HepG2 (cell line): ENCODE data around the gene TAF6L. TPM values are rescaled to one million over a fixed set of nuclear protein-coding genes. Genes with fewer than 3 reads are reported as not detected.

Experiments
- BORCS8-MEF2B ChIP-seq: sonication (generic); formaldehyde crosslinking; IDR thresholded peaks from 2 replicates; pipeline ENCODE4 v1.8.0; 2022; ENCODE audit warnings: mild to moderate bottlenecking, missing genetic modification reagents
- CBX5 ChIP-seq: sonication (generic); formaldehyde crosslinking; IDR thresholded peaks from 2 replicates; pipeline ENCODE4 v1.4.0; 2020; ENCODE audit warnings: missing genetic modification reagents, borderline replicate concordance
- GTF3A ChIP-seq: sonication (generic); formaldehyde crosslinking; conservative IDR thresholded peaks from 2 replicates; pipeline ENCODE4 v1.4.0; 2020; ENCODE audit warnings: mild to moderate bottlenecking, missing genetic modification reagents
- HNRNPLL ChIP-seq: fragments of 200-400 bp; formaldehyde crosslinking; IDR thresholded peaks from 2 replicates; pipeline ENCODE4 v1.6.1; 2017; ENCODE audit warnings: mild to moderate bottlenecking, low read depth, low read length; ENCODE audit not compliant: poor library complexity, severe bottlenecking
- MEIS1 ChIP-seq: sonication (generic); formaldehyde crosslinking; IDR thresholded peaks from 2 replicates; pipeline ENCODE4 v1.9.0; 2021; ENCODE audit warnings: mild to moderate bottlenecking, missing genetic modification reagents, moderate library complexity, borderline replicate concordance
- NCOA5 ChIP-seq: sonication (generic); formaldehyde crosslinking; IDR thresholded peaks from 2 replicates; pipeline ENCODE4 v1.4.0; 2020; ENCODE audit warnings: missing genetic modification reagents
- PAF1 ChIP-seq: IDR thresholded peaks from 2 replicates; pipeline ENCODE4 v1.6.1; 2016; ENCODE audit warnings: missing genetic modification reagents, missing compliant biosample characterization
- PRPF4 ChIP-seq: fragments of 200-400 bp; formaldehyde crosslinking; IDR thresholded peaks from 2 replicates; pipeline ENCODE4 v1.6.1; 2016; ENCODE audit warnings: low read length, low read depth; ENCODE audit not compliant: poor library complexity, severe bottlenecking
- REL ChIP-seq: sonication (generic); formaldehyde crosslinking; conservative IDR thresholded peaks from 2 replicates; pipeline ENCODE4 v1.8.0; 2022; ENCODE audit warnings: mild to moderate bottlenecking, missing genetic modification reagents, moderate library complexity
- RNF219 ChIP-seq: sonication (generic); formaldehyde crosslinking; IDR thresholded peaks from 2 replicates; pipeline ENCODE4 v1.5.0; 2020; ENCODE audit warnings: mild to moderate bottlenecking, missing genetic modification reagents
- U2AF1 ChIP-seq: fragments of 200-400 bp; formaldehyde crosslinking; optimal IDR thresholded peaks from 2 replicates; pipeline ENCODE3; 2017; ENCODE audit warnings: mild to moderate bottlenecking, low read depth, low read length
- YY1 ChIP-seq: IDR thresholded peaks from 2 replicates; pipeline ENCODE4 v1.6.1; 2011; ENCODE audit warnings: low read length, low read depth, moderate library complexity, mild to moderate bottlenecking; ENCODE audit not compliant: insufficient read depth, insufficient replicate concordance
- ZNF317 ChIP-seq: sonication (generic); formaldehyde crosslinking; IDR thresholded peaks from 2 replicates; pipeline ENCODE4 v1.5.0; 2020; ENCODE audit warnings: mild to moderate bottlenecking, missing genetic modification reagents
- ZNF556 ChIP-seq: sonication (generic); formaldehyde crosslinking; IDR thresholded peaks from 2 replicates; pipeline ENCODE4 v1.4.0; 2020; ENCODE audit warnings: mild to moderate bottlenecking, missing genetic modification reagents, borderline replicate concordance
- polyA plus RNA-seq, 8 experiments: library from polyadenylated mRNA; depleted of rRNA in 3 of 8; stranded (reverse) in 7 of 8; unstranded in 1 of 8; fragments of >200 nt; fragmentation: Illumina TruSeq in 4 of 8; extraction: Trizol in 4 of 8; gene quantifications; 2 replicates each; pipeline versions ENCODE4 v1.2.1 to v1.2.3, GENCODE V29; 2011 to 2016; ENCODE audit warnings: low read depth in 4 of 8, missing spikeins in 1 of 8, mixed read lengths in 1 of 8; ENCODE audit not compliant: insufficient read depth in 1 of 8
- total RNA-seq, 5 experiments: library from RNA; depleted of rRNA; stranded (reverse); fragments of >200 nt; fragmentation: Illumina TruSeq; extraction: Trizol; gene quantifications; 2 replicates each; pipeline ENCODE4 v1.2.3, GENCODE V29; 2016; ENCODE audit warnings: low read depth in 1 of 5
- TF ChIP-seq, protein P1 (sequence below): sonication (generic); formaldehyde crosslinking; IDR thresholded peaks from 2 replicates; pipeline ENCODE4 v1.4.0; 2020; ENCODE audit warnings: missing genetic modification reagents, mild to moderate bottlenecking, borderline replicate concordance
- TF ChIP-seq, protein P2 (sequence below): sonication (generic); formaldehyde crosslinking; IDR thresholded peaks from 2 replicates; pipeline ENCODE4 v1.8.0; 2022; ENCODE audit warnings: missing genetic modification reagents, mild to moderate bottlenecking, moderate library complexity, borderline replicate concordance
- TF ChIP-seq, protein P3 (sequence below): sonication (generic); formaldehyde crosslinking; IDR thresholded peaks from 2 replicates; pipeline ENCODE4 v1.4.0; 2020; ENCODE audit warnings: missing genetic modification reagents
- TF ChIP-seq, protein P4 (sequence below): IDR thresholded peaks from 2 replicates; pipeline ENCODE4 v1.6.1; 2016; ENCODE audit warnings: mild to moderate bottlenecking

Gene TAF6L
- total and polyA plus RNA-seq, 2 of the 13 experiments (the other 11 are each of a cell fraction or from before 2014, with no cell fraction given) = 12.6 to 19.4 TPM

GRCh38 chr11:62791501-62792201 is 20.5 kb downstream of the TAF6L start, which contains the start of gene TMEM223 (continued):
- TF ChIP-seq, protein P1, sequence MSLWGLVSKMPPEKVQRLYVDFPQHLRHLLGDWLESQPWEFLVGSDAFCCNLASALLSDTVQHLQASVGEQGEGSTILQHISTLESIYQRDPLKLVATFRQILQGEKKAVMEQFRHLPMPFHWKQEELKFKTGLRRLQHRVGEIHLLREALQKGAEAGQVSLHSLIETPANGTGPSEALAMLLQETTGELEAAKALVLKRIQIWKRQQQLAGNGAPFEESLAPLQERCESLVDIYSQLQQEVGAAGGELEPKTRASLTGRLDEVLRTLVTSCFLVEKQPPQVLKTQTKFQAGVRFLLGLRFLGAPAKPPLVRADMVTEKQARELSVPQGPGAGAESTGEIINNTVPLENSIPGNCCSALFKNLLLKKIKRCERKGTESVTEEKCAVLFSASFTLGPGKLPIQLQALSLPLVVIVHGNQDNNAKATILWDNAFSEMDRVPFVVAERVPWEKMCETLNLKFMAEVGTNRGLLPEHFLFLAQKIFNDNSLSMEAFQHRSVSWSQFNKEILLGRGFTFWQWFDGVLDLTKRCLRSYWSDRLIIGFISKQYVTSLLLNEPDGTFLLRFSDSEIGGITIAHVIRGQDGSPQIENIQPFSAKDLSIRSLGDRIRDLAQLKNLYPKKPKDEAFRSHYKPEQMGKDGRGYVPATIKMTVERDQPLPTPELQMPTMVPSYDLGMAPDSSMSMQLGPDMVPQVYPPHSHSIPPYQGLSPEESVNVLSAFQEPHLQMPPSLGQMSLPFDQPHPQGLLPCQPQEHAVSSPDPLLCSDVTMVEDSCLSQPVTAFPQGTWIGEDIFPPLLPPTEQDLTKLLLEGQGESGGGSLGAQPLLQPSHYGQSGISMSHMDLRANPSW (CRISPR knock-in tag) = no peak; the same call in 1 of the 2 replicates
- TF ChIP-seq PRPF4 (no peak), BORCS8-MEF2B (peak; percentile 46; the same call in 1 of the 2 replicates), REL (CRISPR knock-in tag) (no peak), CBX5 (CRISPR knock-in tag) (no peak), HNRNPLL (no peak), NCOA5 (CRISPR knock-in tag) (no peak), ZNF556 (CRISPR knock-in tag) (no peak), ZNF317 (peak; percentile 57; the same call in 1 of the 2 replicates), U2AF1 (no peak), PAF1 (CRISPR knock-in tag) (0 out of 2 replicates have a peak, but pooled peaks have one; percentile 45), RNF219 (CRISPR knock-in tag) (no peak), GTF3A (no peak), MEIS1 (no peak), YY1 (peak; percentile 94)
- TF ChIP-seq, protein P2, sequence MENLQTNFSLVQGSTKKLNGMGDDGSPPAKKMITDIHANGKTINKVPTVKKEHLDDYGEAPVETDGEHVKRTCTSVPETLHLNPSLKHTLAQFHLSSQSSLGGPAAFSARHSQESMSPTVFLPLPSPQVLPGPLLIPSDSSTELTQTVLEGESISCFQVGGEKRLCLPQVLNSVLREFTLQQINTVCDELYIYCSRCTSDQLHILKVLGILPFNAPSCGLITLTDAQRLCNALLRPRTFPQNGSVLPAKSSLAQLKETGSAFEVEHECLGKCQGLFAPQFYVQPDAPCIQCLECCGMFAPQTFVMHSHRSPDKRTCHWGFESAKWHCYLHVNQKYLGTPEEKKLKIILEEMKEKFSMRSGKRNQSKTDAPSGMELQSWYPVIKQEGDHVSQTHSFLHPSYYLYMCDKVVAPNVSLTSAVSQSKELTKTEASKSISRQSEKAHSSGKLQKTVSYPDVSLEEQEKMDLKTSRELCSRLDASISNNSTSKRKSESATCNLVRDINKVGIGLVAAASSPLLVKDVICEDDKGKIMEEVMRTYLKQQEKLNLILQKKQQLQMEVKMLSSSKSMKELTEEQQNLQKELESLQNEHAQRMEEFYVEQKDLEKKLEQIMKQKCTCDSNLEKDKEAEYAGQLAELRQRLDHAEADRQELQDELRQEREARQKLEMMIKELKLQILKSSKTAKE (CRISPR knock-in tag) = 0 out of 2 replicates have a peak, but pooled peaks have one; percentile 29
- TF ChIP-seq, protein P3, sequence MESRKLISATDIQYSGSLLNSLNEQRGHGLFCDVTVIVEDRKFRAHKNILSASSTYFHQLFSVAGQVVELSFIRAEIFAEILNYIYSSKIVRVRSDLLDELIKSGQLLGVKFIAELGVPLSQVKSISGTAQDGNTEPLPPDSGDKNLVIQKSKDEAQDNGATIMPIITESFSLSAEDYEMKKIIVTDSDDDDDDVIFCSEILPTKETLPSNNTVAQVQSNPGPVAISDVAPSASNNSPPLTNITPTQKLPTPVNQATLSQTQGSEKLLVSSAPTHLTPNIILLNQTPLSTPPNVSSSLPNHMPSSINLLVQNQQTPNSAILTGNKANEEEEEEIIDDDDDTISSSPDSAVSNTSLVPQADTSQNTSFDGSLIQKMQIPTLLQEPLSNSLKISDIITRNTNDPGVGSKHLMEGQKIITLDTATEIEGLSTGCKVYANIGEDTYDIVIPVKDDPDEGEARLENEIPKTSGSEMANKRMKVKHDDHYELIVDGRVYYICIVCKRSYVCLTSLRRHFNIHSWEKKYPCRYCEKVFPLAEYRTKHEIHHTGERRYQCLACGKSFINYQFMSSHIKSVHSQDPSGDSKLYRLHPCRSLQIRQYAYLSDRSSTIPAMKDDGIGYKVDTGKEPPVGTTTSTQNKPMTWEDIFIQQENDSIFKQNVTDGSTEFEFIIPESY (CRISPR knock-in tag) = no peak
- TF ChIP-seq, protein P4, sequence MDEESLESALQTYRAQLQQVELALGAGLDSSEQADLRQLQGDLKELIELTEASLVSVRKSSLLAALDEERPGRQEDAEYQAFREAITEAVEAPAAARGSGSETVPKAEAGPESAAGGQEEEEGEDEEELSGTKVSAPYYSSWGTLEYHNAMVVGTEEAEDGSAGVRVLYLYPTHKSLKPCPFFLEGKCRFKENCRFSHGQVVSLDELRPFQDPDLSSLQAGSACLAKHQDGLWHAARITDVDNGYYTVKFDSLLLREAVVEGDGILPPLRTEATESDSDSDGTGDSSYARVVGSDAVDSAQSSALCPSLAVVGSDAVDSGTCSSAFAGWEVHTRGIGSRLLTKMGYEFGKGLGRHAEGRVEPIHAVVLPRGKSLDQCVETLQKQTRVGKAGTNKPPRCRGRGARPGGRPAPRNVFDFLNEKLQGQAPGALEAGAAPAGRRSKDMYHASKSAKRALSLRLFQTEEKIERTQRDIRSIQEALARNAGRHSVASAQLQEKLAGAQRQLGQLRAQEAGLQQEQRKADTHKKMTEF (CRISPR knock-in tag) = peak; percentile 89
